ENCODE data around the gene RD3L.
"Not testable (repeated sequence)": the region's sequence is repeated elsewhere in the genome, so short reads cannot be mapped to it uniquely, and the experiment has no call there.

Gene RD3L

GRCh38 chr14:103941973-103942736, at the start of gene RD3L:
Gene RD3L (minus strand): TSS chr14:103942529. CDS start chr14:103941695, 834 bp downstream.
- DNase-seq = no peak

DNA sequence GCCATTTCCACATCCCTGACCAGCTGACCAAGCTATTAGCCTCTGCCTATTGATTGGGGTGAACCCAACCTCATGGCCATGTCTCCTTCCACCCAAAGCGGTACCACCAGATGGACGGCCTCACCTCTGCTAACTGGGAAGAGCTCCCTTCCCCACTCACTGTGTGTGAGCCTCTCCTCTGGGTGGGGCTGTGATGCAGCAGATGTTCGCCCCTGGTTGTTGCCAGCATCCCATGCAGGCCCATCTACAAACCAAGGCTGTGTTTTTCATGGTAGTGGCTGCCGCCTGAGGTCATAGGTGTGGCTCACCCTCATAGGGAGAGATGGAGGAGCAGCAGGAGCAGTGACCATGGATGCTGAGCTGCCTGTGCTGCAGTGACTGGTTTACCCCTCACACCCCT, 47.6 kb upstream of the RD3L start:
- no peak for DNase-seq

DNA sequence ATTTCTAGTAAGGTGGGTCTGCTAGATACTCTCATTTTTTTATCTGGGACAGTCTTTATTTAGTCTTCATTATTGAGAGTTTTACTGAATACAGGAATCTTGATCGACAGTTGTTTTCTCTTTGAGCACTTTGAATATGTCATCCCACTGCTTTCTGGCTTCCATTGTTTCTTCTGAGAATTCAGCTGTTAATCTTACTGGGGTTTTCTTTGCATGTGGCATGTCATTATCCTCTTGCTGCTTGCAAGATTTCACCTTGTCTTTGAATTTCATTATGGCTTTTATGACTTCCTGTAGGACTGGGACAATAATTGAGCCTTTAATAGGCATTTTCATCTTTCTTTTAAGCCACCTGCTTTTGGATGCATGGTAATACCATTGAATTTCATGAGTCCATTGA, 46.7 kb upstream of the RD3L start:
- no peak for DNase-seq

- DNase-seq = no peak
These were observed 41.9 kb upstream of the RD3L start for GRCh38 chr14:103984196-103984595.

DNA sequence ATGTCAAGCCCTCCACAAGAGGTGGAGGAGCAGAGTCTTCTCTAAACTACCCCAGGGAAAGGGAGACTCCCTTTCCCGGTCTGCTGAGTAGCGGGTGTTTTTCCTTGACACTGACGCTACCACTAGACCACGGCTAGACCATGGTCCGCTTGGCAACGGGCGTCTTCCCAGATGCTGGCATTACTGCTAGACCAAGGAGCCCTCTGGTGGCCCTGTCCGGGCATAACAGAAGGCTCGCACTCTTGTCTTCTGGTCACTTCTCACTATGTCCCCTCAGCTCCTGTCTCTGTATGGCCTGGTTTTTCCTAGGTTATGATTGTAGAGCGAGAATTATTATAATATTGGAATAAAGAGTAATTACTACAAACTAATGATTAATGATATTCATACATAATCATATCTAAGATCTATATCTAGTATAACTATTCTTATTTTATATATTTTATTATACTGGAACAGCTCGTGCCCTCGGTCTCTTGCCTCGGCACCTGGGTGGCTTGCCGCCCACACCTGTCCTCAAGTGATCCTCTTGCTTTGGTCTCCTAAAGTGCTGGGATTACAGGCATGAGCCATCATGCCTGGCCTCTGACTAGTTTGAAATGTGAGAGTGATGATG, 38.4 kb upstream of the RD3L start:
- not testable (repeated sequence) for DNase-seq

DNA sequence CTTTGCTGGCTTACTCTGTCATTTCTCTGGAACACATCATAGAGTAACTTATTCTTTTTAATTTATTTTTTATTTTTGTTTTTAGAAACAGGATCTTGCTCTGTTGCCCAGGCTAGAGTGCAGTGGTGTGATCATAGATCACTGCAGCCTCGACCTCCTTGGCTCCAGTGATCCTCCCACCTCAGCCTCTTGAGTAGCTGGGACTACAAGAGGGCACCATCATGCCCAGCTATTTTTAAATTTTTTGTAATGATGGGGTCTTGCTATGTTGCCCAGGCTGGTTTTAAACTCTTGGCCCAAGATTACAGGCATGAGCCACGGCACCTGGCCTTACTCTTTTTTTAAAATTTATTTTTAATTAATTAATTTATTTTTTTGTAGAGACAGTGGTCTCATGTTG, 32.2 kb upstream of the RD3L start:
- no peak for DNase-seq

GRCh38 chr14:103973354-103973753, 31.0 kb upstream of the RD3L start:
- no peak for DNase-seq

- DNase-seq = no peak
These were observed 27.6 kb upstream of the RD3L start for GRCh38 chr14:103969961-103970360.

- no peak for DNase-seq
These were observed 24.3 kb upstream of the RD3L start for GRCh38 chr14:103966631-103967030.

GRCh38 chr14:103961928-103962578, 19.7 kb upstream of the RD3L start:
- no peak for DNase-seq

DNA sequence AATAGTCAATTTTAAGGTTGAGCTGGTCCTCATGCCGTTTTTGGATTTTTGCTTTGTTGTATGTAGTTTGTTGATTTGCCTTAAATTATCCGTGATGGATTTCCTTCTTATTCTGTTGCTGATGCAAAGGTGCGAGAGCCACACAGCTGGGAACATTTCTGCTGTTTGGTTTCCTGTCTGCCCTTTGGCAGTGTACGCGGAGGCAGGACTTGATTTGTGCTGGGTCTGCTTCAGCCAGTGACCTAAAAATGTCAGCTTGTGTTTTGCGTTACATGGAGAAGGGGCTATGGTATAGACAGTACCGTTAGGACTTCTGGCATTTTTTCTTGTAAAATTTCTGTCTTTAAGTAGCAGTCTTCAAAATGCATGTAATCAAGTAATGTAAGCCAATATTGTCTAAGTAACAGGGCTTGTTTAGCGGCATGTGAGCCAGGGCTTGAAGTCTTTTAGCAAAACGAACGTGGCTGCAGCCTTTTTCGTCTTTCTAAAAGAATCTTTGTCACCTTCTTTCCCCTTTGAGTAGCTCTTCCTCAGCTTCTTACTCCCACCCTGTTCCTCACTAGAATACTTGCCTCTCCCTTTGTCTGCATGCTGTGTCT, 18.2 kb upstream of the RD3L start:
- no peak for DNase-seq

- DNase-seq = no peak
These were observed 6.9 kb upstream of the RD3L start for GRCh38 chr14:103949131-103949790.

DNA sequence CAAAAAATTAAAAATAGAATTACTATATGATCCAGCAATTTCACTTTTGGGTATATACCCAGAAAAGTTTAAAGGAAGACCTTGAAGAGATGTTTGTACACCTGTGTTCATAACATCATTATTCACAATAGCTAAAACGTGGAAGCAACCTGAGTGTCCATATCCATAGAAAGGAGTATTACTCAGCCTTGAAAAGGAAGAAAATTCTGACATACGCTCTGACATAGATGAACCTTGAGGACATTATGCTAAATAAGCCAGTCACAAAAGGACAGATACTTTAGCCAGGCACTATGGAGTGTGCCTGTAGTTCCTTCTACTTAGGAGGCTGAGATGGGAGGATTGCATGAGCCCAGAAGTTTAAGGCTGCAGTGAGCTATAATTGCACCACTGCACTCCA, 6.1 kb upstream of the RD3L start:
- no peak for DNase-seq

- no peak for DNase-seq
These were observed 4.6 kb upstream of the RD3L start for GRCh38 chr14:103946975-103947374.

DNA sequence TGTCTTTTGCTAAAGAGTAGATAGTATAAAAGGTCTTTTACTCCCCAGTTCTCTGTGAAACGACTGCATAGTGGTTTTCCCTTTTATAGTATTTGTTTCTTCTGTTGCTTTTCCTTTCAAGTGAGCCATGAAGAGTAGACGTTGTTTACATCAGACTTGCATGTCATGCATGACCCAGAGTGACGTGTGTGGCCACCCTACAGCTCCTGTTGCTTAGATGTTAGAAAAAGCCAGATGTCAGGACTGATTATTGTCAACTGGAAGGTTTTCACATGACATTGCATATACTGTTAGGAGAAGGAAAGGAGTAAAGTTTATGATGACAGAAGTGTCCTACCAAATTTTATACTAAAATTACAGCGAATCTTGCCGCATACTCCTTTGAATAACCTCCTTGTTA, 1.3 kb upstream of the RD3L start:
- no peak for DNase-seq

DNA sequence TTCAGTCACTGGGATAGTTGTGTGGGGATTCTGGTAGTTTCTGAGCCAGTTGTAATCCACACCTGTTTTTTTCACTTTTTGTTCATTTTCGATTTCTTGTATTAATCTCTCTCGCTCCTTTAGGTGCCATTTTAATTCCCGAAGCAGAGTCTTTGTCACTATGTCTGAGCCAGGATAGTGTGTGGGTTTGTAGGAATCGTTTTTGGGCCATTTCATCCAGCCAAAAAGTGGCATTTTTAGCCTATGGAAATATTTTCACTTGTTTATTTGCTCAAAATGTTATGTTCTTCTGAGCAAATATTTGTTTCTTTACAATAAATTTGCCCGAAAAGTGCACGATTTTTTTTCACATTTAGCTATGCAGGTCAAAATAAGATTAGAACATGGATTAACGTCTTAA, 867 bp downstream of the RD3L start:
- DNase-seq = no peak

GRCh38 chr14:103935102-103935501, 7.2 kb downstream of the RD3L start:
- DNase-seq = no peak

DNA sequence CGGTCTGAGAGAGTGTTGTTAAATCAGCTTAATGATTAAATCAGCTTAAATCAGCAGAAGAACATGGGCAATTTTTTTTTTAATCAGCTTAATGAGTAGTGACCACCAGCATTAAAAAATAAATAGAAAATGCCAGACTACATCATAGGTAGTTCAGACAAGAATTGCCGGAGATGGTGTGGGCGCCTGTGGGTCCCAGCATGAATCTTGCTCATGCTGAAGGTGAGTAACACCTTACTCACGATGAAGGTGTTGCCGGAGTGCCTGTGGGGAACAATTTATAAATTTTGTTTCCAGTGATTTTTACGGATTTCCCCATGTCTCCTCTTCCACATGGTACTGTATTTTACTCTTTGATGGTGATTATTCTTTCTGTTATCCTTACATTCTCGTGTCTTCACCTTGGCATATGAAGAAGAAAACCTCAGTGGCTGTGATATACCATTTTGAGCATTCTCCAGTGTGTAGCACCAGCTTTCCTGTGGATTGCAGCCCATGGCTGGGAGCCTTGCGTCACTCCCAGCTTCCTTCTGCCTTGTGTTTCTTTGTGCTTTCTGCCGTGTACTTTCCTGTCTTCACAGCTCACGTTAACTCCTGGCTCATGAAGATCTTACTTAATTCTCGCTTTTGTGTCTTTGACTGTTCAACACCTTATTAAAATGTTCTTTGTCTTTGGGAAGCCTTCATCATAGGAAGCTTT, 9.4 kb downstream of the RD3L start:
- no peak for DNase-seq

DNA sequence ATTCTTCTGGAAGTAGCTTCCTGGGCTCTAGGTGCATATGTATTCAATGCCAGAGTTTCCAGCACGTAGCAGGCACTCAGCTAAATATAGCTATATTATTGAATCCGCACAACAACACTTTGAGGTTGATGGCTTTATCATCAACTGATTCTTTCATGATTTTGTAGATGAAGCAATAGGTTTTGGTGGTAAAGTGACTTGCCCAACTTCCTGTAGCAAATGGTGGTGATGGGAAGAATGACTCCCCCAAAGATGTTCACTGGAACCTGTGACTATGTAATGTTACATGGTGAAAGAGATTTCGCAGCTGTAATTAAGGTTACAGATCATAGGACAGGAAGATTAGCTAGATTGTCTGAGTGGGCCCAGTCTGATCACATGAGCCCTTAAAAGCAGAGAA, 10.9 kb downstream of the RD3L start:
- DNase-seq = no peak

GRCh38 chr14:103930051-103930604, 12.2 kb downstream of the RD3L start:
- DNase-seq = no peak

GRCh38 chr14:103928011-103928890, 14.1 kb downstream of the RD3L start, which contains the start of gene TDRD9:
Gene TDRD9 (plus strand): TSS chr14:103928456. CDS start chr14:103928510, 54 bp downstream.
- no peak for DNase-seq
